Thymus (tissue), 11 donors: Measurements from ENCODE around the gene DLG3. TPM values are rescaled to one million over a fixed set of nuclear protein-coding genes. Genes with fewer than 3 reads are reported as not detected.

Experiments
- DNase-seq, 9 donors: peaks; one replicate each; pipeline ENCODE4 v3.0.0-alpha.2; 2013; ENCODE audit warnings: low spot score in 9 of 9, low read depth in 6 of 9, missing footprints in 1 of 9
- H3K27ac ChIP-seq, 2 donors: one replicate each; pipeline ENCODE4 v1.5.1; 2013; ENCODE audit warnings: control low read depth in 1 of 2, low read depth in 1 of 2, low read length in 1 of 2, mild to moderate bottlenecking in 1 of 2, moderate library complexity in 1 of 2
- H3K27me3 ChIP-seq, 2 donors: one replicate each; pipeline ENCODE4 v1.5.1; 2013; ENCODE audit warnings: low read length in 1 of 2; ENCODE audit not compliant: control insufficient read depth in 2 of 2, insufficient read depth in 1 of 2
- H3K36me3 ChIP-seq, 2 donors: one replicate each; pipeline ENCODE4 v1.5.1; 2013; ENCODE audit warnings: low read length in 1 of 2, mild to moderate bottlenecking in 1 of 2, moderate library complexity in 1 of 2; ENCODE audit not compliant: control insufficient read depth in 2 of 2, insufficient read depth in 2 of 2
- H3K4me1 ChIP-seq, 2 donors: one replicate each; pipeline ENCODE4 v1.5.1; 2013; ENCODE audit warnings: low read length in 2 of 2; ENCODE audit not compliant: control insufficient read depth in 2 of 2, insufficient read depth in 2 of 2
- H3K4me3 ChIP-seq, 2 donors: one replicate each; pipeline ENCODE4 v1.5.1; 2013; ENCODE audit warnings: low read length in 2 of 2, control low read depth in 1 of 2, mild to moderate bottlenecking in 1 of 2
- H3K9me3 ChIP-seq, 2 donors: one replicate each; pipeline ENCODE4 v1.5.1; 2013; ENCODE audit warnings: low read length in 1 of 2, mild to moderate bottlenecking in 1 of 2; ENCODE audit not compliant: control insufficient read depth in 2 of 2, insufficient read depth in 1 of 2
- WGBS: extraction: QIAGEN DNeasy Blood & Tissue Kit; methylation state at CpG from one replicate; pipeline ENCODE4 v1.1.7; 2013; 5-methylcytosine and 5-hydroxymethylcytosine counted together
- polyA plus RNA-seq: library from polyadenylated mRNA; stranded (reverse); fragments of 200-250 nt; gene quantifications from one replicate; pipeline ENCODE4 v1.2.3, GENCODE V29; 2013
- total RNA-seq: library from RNA; stranded (reverse); fragments of 120-200 nt; gene quantifications from one replicate; pipeline ENCODE4 v1.2.4, GENCODE V29; 2013
- donor health status: healthy.

The DLG3 gene
- total and polyA plus RNA-seq, 2 donors, result 4.8 to 5.1 TPM

DNA sequence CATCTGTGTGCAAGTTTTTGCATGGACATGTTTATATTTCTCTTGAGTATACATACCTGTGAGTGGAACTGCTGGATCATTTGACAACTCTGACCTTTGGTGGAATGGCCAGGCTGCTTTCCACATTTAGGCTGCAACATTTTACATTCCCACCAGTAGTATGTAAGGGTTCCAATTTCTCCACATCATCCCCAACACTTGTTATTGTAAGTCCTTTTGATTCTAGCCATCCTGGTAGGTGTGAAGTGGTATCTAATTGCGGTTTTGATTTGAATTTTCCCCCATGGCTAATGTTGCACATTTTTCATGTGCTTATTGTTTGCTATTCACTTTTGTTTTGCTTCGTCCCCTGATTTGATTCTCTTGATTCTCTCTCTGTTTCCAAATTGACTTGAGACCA lies 16.4 kb downstream of the DLG3 start:
- peaks cover 0 to 1% of the 10 kb centered on the region in 2 donors for H3K27me3 ChIP-seq
- no peak for DNase-seq
- no peak overlapping the region for H3K4me3 ChIP-seq
- no peaks in the 10 kb centered on the region for H3K9me3 ChIP-seq
- 99% methylated on average over 2 of the region's 2 CpGs for WGBS
- no peaks in the 10 kb centered on the region for H3K4me1 ChIP-seq
- H3K27ac ChIP-seq, result no peak overlapping the region
- no peaks in the 10 kb centered on the region for H3K36me3 ChIP-seq

DNA sequence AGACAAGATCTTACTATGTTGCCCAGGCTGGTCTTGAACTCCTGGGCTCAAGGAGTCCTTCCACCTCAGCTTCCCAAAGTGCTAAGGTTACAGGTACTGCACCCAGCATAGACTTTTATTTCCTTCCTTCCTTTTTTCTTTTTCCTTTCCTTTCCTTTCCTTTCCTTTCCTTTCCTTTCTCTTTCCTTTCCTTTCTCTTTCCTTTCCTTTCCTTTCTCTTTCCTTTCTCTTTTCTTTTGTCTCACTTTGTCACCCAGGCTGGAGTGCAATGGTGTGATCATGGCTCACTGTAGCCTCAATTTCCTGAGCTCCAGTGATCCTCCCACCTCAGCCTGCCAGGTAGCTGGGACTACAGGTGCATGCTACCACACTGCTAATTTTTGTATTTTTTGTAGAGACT lies 19.4 kb downstream of the DLG3 start:
- H3K4me3 ChIP-seq, result no peak overlapping the region
- H3K27ac ChIP-seq, result no peak overlapping the region
- no peaks in the 10 kb centered on the region for H3K27me3 ChIP-seq
- DNase-seq, result no peak
- H3K36me3 ChIP-seq, result no peaks in the 10 kb centered on the region
- no peaks in the 10 kb centered on the region for H3K4me1 ChIP-seq
- H3K9me3 ChIP-seq, result no peaks in the 10 kb centered on the region

DNA sequence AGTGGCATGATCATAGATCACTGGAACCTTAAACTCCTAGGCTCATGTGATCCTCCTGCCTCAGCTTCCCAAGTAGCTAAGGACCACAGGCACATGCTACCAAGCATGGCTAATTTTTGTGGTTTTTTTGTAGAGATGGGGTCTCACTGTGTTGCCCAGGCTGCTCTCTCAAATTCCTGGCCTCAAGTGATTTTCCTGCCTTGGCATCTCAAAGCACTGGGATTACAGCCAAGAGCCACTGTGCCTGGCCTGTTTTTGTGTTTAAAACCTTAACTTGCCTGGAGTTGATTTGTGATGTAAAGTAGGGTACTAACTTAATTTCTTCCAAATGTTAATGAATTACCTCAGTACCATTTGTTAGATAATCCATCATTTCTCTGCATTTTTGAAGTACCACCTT lies 22.3 kb downstream of the DLG3 start:
- Histone ChIP-seq H3K4me1 (no peaks in the 10 kb centered on the region), H3K27ac (no peak overlapping the region), H3K36me3 (no peaks in the 10 kb centered on the region), H3K9me3 (no peaks in the 10 kb centered on the region), H3K4me3 (no peak overlapping the region), H3K27me3 (no peaks in the 10 kb centered on the region)
- DNase-seq, result no peak

DNA sequence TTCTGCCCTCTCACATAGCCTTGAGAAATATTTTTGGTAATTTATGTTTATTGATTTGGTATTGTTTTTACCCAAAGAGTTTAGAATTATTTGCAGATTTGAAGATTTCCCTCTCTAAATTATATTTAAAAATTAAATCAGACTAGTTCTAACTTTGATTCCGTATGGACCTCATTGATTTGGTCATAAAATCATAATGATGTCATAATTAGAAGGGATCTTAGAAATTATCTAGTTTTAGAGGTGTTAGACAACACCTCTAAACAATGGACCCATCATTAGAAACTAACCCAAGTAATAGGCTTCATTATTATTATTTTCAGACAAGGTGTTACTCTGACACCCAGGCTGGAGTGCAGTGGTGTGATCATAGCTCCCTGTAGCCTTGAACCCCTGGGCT lies 24.1 kb downstream of the DLG3 start:
- Histone ChIP-seq H3K9me3 (no peaks in the 10 kb centered on the region), H3K4me1 (no peaks in the 10 kb centered on the region), H3K27me3 (no peaks in the 10 kb centered on the region), H3K36me3 (no peaks in the 10 kb centered on the region), H3K27ac (no peak overlapping the region), H3K4me3 (no peak overlapping the region)
- 100% methylated on average over 1 of the region's 1 CpG for WGBS
- DNase-seq, result no peak

DNA sequence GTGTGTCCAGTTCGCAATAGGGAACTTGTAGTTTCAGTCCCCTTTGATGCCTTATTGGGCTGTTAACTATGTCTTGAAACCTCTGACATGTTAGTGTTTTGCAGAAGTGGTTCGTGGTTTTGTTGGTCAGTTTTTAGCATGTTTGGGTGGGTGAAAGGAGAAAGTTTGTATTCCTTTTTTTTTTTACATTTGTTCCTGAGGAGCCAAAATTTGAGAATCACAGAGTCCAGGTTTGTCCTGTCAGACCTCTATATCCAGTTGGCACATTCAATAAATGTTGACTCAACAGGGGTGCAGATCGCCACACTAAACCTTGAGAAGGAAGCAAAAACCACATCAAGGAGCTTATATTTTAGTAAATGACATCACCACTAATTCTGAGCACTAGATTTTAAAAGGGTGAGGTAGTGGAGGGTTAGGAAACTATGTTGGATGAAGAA lies 26.2 kb downstream of the DLG3 start:
- no peaks in the 10 kb centered on the region for H3K36me3 ChIP-seq
- DNase-seq, result no peak
- WGBS, result 23% methylated on average over 3 of the region's 3 CpGs
- no peak overlapping the region for H3K4me3 ChIP-seq
- H3K9me3 ChIP-seq, result no peaks in the 10 kb centered on the region
- no peak overlapping the region for H3K27ac ChIP-seq
- no peaks in the 10 kb centered on the region for H3K27me3 ChIP-seq
- no peaks in the 10 kb centered on the region for H3K4me1 ChIP-seq

DNA sequence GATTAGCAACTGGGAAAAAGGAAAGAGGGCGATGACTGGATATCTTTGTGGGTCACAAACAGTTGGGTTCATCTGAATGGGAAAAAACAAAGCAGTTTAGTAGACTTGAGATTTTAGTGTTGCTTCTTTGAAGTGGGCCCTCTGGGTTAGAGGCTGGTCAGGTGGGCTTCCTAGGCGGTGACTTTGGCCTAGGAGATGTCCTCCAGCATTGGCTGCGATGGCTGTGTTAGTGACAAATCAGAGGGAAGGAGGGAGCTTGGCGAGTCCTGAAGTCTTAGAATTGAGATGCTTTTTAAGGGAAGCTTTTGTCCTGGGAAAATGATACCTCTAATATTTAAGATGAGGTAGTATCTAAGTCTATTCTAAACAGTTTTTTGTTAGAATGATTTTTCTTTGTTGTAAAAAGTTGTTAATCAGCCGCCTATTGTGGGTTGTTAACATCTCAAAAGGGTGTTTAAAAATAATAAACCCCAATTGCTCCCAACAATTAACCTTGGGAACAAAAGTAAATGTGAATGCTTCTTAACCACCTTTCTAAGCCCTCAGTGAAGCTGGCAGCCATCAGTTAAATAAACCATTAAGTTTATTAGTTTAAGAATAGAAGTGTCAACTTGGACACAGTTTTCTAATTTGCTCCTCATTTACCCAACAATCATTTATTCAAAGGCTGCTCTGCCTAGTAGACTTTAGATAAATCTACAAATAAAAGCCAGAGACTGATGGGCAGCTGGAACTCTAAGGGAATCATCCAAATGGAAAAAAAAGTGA lies 31.7 kb downstream of the DLG3 start:
- Histone ChIP-seq H3K27me3 (peaks cover 0 to 2% of the 10 kb centered on the region in 2 donors), H3K27ac (no peak overlapping the region), H3K4me1 (no peaks in the 10 kb centered on the region), H3K36me3 (no peaks in the 10 kb centered on the region), H3K4me3 (no peak overlapping the region), H3K9me3 (no peaks in the 10 kb centered on the region)
- no peak for DNase-seq
- WGBS, result 99% methylated on average over 5 of the region's 5 CpGs

DNA sequence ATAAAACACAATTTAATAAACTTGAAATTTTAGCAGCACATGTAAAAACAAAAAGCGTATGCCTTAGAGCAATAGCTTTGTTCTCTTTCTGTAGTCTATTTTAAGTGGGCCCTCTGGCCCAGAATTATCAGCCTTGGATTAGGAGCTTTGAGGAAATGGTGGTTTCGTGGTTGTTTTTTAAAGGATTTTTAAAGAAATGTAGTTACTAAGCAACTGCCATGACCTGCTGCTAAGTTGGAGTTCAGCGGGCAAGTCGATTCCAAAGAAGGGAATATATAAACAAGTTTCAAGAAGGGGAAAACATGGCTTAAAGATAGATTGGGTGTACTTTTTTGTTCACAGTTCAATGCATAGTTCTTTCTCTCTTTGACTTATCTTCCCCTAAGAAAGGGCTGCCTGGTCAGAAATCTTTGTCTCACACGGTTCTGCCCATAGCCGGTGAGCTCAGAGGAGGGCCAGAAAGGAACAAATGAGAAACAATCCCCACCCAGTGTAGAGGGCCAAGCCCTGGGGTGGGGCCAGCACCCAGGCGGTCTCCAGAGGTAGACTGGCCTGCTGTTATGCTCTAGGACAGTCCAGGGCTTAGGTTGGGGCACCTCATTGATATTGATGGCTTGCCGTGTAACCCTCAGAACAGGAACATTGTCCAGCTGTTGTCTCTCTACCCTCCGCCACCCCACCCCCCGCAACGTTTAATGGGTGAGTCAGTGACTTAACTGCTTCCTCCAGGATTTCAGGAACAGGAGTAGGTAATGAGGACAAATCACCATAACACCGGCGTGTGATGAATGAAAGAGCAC lies 32.5 kb downstream of the DLG3 start:
- H3K4me3 ChIP-seq, result no peak overlapping the region
- no peak overlapping the region for H3K27ac ChIP-seq
- DNase-seq, result no peak

DNA sequence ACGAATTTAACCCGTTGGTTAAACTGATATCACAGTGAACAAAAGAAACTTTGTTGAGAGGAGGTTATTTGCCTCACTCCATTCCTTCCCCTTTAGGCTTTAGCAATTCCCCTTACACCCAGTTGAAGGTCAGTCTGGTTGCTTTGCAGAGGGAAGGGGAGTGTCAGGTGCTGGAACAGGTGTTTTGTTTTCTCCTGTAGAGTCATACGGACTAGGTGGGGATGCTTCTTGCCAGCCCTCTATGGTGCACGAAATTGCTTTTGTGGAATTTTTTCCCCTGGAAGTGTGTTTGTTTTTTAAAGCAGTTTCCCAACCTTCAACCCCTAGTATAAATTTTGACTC lies 33.1 kb downstream of the DLG3 start:
- Histone ChIP-seq H3K4me3 (no peak overlapping the region), H3K27me3 (peaks cover 0 to 2% of the 10 kb centered on the region in 2 donors), H3K36me3 (no peaks in the 10 kb centered on the region), H3K27ac (no peak overlapping the region), H3K4me1 (no peaks in the 10 kb centered on the region), H3K9me3 (no peaks in the 10 kb centered on the region)
- WGBS, result 90% methylated on average over 4 of the region's 4 CpGs
- no peak for DNase-seq

More for the DNA sequence above, 32.5 kb downstream of the DLG3 start:
- no peaks in the 10 kb centered on the region for H3K36me3 ChIP-seq
- WGBS, result 62% methylated on average over 13 of the region's 13 CpGs
- H3K27me3 ChIP-seq, result peaks cover 0 to 2% of the 10 kb centered on the region in 2 donors
- no peaks in the 10 kb centered on the region for H3K9me3 ChIP-seq
- no peaks in the 10 kb centered on the region for H3K4me1 ChIP-seq

DNA sequence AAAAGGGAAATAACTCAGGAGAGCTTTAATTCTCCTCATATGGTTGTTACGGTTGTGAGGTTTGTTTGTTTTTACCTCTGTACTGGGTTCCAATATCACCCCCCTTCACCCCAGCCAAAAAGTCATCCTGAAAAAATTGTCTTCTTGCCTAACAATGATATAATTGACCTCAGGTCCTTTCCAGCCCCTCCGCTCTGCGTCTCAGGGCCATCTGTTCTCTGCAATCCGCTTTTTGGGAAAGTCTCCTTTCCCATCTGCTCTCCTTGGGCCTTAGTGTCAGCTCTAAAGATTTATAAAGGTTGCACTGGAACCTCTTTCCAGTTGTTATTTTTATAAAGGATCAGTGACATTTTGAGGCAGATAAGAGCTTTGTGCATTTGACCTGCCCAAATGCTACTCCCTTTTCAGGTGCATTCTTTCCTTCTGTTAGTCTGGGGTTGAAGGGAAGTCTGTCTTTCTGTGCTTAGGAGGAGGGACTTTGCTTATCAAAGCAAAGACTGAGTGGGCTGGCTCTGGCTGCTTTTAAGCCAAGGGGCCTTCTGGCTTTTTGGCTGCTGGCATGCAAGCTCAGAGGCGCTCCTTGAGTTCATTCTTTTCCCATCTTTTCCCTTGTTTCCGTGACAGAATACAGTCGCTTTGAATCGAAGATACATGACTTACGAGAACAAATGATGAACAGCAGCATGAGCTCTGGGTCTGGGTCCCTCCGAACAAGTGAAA lies 34.1 kb downstream of the DLG3 start:
- Histone ChIP-seq H3K36me3 (no peaks in the 10 kb centered on the region), H3K9me3 (no peaks in the 10 kb centered on the region), H3K4me1 (no peaks in the 10 kb centered on the region), H3K27ac (no peak overlapping the region), H3K4me3 (no peak overlapping the region), H3K27me3 (peaks cover 0 to 2% of the 10 kb centered on the region in 2 donors)
- DNase-seq, result no peak
- 98% methylated on average over 10 of the region's 10 CpGs for WGBS
